H1 (cell line): Measurements from ENCODE around the gene BZW1. TPM values are rescaled to one million over a fixed set of nuclear protein-coding genes. Genes with fewer than 3 reads are reported as not detected.

ENCODE experiments used
- BCL11A ChIP-seq, 2 experiments: IDR thresholded peaks; one replicate each; pipeline ENCODE4 v1.6.1; 2011; ENCODE audit warnings: low read depth in 2 of 2, low read length in 2 of 2, mild to moderate bottlenecking in 2 of 2
- BRCA1 ChIP-seq: IDR thresholded peaks from 2 replicates; pipeline ENCODE4 v1.6.1; 2012; ENCODE audit warnings: low read depth, low read length, improper control_type of control experiment
- CHD7 ChIP-seq: fragments of 300-600 bp; sonication (generic); IDR thresholded peaks from 2 replicates; pipeline ENCODE4 v1.7.1; 2012; ENCODE audit warnings: low read length, moderate library complexity, mild to moderate bottlenecking, inconsistent platforms; ENCODE audit not compliant: insufficient replicate concordance
- CTCF ChIP-seq, 3 experiments: IDR thresholded peaks; 1 replicate in 2 of 3; 2 replicates in 1 of 3; pipeline versions ENCODE4 v1.5.1 to v1.6.1; 2011; ENCODE audit warnings: low read length in 3 of 3, mild to moderate bottlenecking in 3 of 3, inconsistent platforms in 2 of 3, low read depth in 1 of 3, moderate library complexity in 1 of 3; ENCODE audit not compliant: insufficient read depth in 1 of 3; ENCODE audit errors: control extremely low read depth in 1 of 3
- KDM1A ChIP-seq: fragments of 200-600, 300-600 bp; sonication (generic); IDR thresholded peaks from 2 replicates; pipeline ENCODE4 v1.7.1; 2016; ENCODE audit warnings: mild to moderate bottlenecking, low read length, borderline replicate concordance
- SIX5 ChIP-seq: IDR thresholded peaks from 2 replicates; pipeline ENCODE4 v1.6.1; 2011; ENCODE audit warnings: mild to moderate bottlenecking, low read depth, low read length
- polyA plus RNA-seq, 7 experiments: library from polyadenylated mRNA; depleted of rRNA in 3 of 7; stranded (reverse) in 5 of 7; unstranded in 2 of 7; fragments of >200 nt in 5 of 7; fragments of 200-250 nt in 2 of 7; gene quantifications; 1 replicate in 5 of 7; 2 replicates in 1 of 7; 4 replicates in 1 of 7; pipeline versions ENCODE4 v1.2.1 to v1.2.3, GENCODE V29; 2011 to 2013; ENCODE audit warnings: missing spikeins in 2 of 7, mixed read lengths in 2 of 7
- total RNA-seq: library from RNA; stranded (reverse); fragmentation: NEBNext Ultra II Directional; extraction: Animal tissue kit (Norgen Biotek cat#: 25700); gene quantifications from 2 replicates; pipeline ENCODE4 v1.2.1, GENCODE V29; 2021

The BZW1 gene
- total and polyA plus RNA-seq, 2 of the 8 experiments (the other 6 are each of a cell fraction or from before 2014, with no cell fraction given), result 152 to 335 TPM

- TF ChIP-seq CHD7 (no peak), KDM1A (no peak), CTCF (IDR thresholded peaks at IDR 0.05; ENCODE audit: control extremely low read depth in 1 of 3, insufficient read depth in 1 of 3, low read depth in 1 of 3, low read length in 3 of 3) (no peak), BCL11A (IDR thresholded peaks at IDR 0.05; ENCODE audit: low read depth in 2 of 2, low read length in 2 of 2) (no peak), BRCA1 (no peak), SIX5 (no peak)
These were observed 23.5 kb upstream of the BZW1 start (continued) for GRCh38 chr2:200788121-200788718.
